Prostate gland (tissue), 2 donors: Measurements from ENCODE around the gene MPZ.

Source experiments
- POLR2AphosphoS5 ChIP-seq: sonication (generic); formaldehyde crosslinking; IDR thresholded peaks from one replicate; pipeline ENCODE4 v1.6.1; 2017; ENCODE audit warnings: antibody characterized with exemption
- TF ChIP-seq, protein P1 (sequence below), 4 experiments: fragments of 200-600 bp in 2 of 4; fragments of 450-650 bp in 2 of 4; sonication (generic) in 2 of 4; IDR thresholded peaks; 1 replicate in 3 of 4; 2 replicates in 1 of 4; pipeline ENCODE4 v1.5.1; 2016 to 2019; ENCODE audit warnings: antibody characterized with exemption in 4 of 4, mild to moderate bottlenecking in 2 of 4, moderate library complexity in 2 of 4

DNA sequence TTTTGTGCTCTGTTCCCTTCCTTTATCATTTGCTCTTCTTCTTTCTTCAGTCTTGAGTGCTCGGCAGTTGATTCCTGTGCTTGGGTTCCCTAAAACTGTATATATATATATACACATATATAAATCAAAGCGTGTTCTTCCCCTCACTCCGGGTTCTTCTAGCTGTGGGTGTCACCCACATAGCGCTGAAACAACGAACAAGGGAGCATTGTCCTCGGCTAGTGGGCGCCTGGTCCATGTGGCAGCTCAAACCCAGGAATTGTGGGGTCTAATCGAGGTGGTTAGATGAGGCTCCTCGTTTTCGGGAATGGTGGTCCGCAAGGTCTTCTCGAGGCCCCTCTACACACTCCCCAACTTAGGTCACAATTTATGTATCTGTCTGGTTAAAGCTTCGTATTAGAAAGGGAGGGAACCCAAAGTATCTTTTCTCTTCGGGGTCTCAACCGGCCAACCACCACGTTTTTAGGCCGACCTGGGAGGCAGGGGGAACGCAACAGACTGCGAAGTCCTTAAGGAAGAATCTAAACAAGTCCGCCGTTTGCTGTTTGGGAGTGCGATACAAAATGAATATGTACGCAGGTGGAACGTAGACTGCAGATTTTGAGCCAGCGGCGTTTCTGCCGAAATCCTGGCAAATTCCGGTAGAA is 3.9 kb upstream of the MPZ start:
- TF ChIP-seq, protein P1, sequence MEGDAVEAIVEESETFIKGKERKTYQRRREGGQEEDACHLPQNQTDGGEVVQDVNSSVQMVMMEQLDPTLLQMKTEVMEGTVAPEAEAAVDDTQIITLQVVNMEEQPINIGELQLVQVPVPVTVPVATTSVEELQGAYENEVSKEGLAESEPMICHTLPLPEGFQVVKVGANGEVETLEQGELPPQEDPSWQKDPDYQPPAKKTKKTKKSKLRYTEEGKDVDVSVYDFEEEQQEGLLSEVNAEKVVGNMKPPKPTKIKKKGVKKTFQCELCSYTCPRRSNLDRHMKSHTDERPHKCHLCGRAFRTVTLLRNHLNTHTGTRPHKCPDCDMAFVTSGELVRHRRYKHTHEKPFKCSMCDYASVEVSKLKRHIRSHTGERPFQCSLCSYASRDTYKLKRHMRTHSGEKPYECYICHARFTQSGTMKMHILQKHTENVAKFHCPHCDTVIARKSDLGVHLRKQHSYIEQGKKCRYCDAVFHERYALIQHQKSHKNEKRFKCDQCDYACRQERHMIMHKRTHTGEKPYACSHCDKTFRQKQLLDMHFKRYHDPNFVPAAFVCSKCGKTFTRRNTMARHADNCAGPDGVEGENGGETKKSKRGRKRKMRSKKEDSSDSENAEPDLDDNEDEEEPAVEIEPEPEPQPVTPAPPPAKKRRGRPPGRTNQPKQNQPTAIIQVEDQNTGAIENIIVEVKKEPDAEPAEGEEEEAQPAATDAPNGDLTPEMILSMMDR (IDR thresholded peaks at IDR 0.05), result no peak
- TF ChIP-seq POLR2AphosphoS5, result no peak
